Endothelial cell of umbilical vein (primary cell): ENCODE data around the gene WDR72. TPM values are rescaled to one million over a fixed set of nuclear protein-coding genes. Genes with fewer than 3 reads are reported as not detected.

Source experiments
- BruUV-seq: library from RNA; stranded (reverse); fragments of 400-500 nt; replicated peaks from 2 replicates; lab custom pipeline; 2021; lab: Mats Ljungman, UMichigan
- CTCF ChIA-PET: fragments of 300-600, 350-600 bp; sonication (Branson Sonifier 250); formaldehyde crosslinking; loops from one replicate; lab custom pipeline; 2021; ENCODE audit warnings: antibody characterized with exemption, inconsistent platforms; lab: Charles Lee
- POLR2A ChIA-PET: fragments of 300-600, 350-600 bp; sonication (Branson Sonifier 250); formaldehyde crosslinking; loops from one replicate; lab custom pipeline; 2021; ENCODE audit warnings: antibody characterized with exemption, inconsistent platforms; lab: Charles Lee
- DNase-seq: peaks from one replicate; pipeline ENCODE4 v3.0.0-alpha.2; 2011; ENCODE audit warnings: low read depth, low spot score
- FAIRE-seq: peaks from 2 replicates; lab custom pipeline; 2011; peaks lifted over from hg19 to GRCh38; lab: Jason Lieb, UNC
- H2AFZ ChIP-seq: 2 replicates; pipeline ENCODE4 v1.6.0; 2012; ENCODE audit warnings: low read depth, low read length, control low read depth, inconsistent platforms
- H3K27ac ChIP-seq: 2 replicates; pipeline ENCODE4 v1.5.1; 2011; ENCODE audit warnings: low read depth, mild to moderate bottlenecking, control low read depth, low read length, moderate library complexity; ENCODE audit not compliant: insufficient read depth
- H3K27me3 ChIP-seq, 2 experiments: 2 replicates each; pipeline versions ENCODE4 v1.6.0 to v1.6.1; 2011; ENCODE audit warnings: low read length in 2 of 2, mixed read lengths in 1 of 2; ENCODE audit not compliant: control insufficient read depth in 2 of 2, insufficient read depth in 2 of 2
- H3K36me3 ChIP-seq, 2 experiments: 2 replicates in 1 of 2; 3 replicates in 1 of 2; pipeline ENCODE4 v1.5.1; 2011; ENCODE audit warnings: low read length in 2 of 2, mild to moderate bottlenecking in 1 of 2, moderate library complexity in 1 of 2; ENCODE audit not compliant: control insufficient read depth in 2 of 2, insufficient read depth in 2 of 2; ENCODE audit errors: extremely low read depth in 1 of 2
- H3K4me1 ChIP-seq: 3 replicates; pipeline ENCODE4 v1.5.1; 2011; ENCODE audit warnings: mild to moderate bottlenecking, low read length; ENCODE audit not compliant: control insufficient read depth, insufficient read depth; ENCODE audit errors: extremely low read depth
- H3K4me2 ChIP-seq: 2 replicates; pipeline ENCODE4 v1.6.1; 2011; ENCODE audit warnings: low read length, control low read depth, mixed read lengths; ENCODE audit not compliant: insufficient read depth
- H3K4me3 ChIP-seq, 3 experiments: fragments of 200-600 bp in 1 of 3; sonication (generic), shearing (Covaris generic) in 1 of 3; replicated peaks in 1 of 3; 2 replicates each; pipeline ENCODE4 v1.5.1; 2011 to 2016; ENCODE audit warnings: control low read depth in 3 of 3, low read length in 3 of 3, mild to moderate bottlenecking in 2 of 3, inconsistent platforms in 1 of 3, low read depth in 1 of 3, moderate library complexity in 1 of 3; ENCODE audit not compliant: insufficient read depth in 1 of 3
- H3K79me2 ChIP-seq: 2 replicates; pipeline ENCODE4 v1.6.0; 2012; ENCODE audit warnings: low read length, inconsistent platforms; ENCODE audit not compliant: control insufficient read depth, insufficient read depth
- H3K9ac ChIP-seq: replicated peaks from 2 replicates; pipeline ENCODE3; 2011; ENCODE audit warnings: low read length, control low read depth; ENCODE audit not compliant: insufficient read depth; ENCODE audit errors: extremely low read depth
- H3K9me1 ChIP-seq: replicated peaks from 3 replicates; pipeline ENCODE4 v1.6.0; 2011; ENCODE audit warnings: mild to moderate bottlenecking, low read length; ENCODE audit not compliant: control insufficient read depth, insufficient read depth; ENCODE audit errors: extremely low read depth
- H3K9me3 ChIP-seq: replicated peaks from 2 replicates; pipeline ENCODE4 v1.5.1; 2012; ENCODE audit warnings: low read length, inconsistent platforms; ENCODE audit not compliant: control insufficient read depth, insufficient read depth
- H4K20me1 ChIP-seq: replicated peaks from 2 replicates; pipeline ENCODE3; 2011; ENCODE audit warnings: mild to moderate bottlenecking, low read length; ENCODE audit not compliant: control insufficient read depth, insufficient read depth; ENCODE audit errors: extremely low read depth
- CTCF ChIP-seq, 2 donors: IDR thresholded peaks; 1 replicate in 1 of 2; 2 replicates in 1 of 2; pipeline ENCODE4 v1.5.1; 2011; ENCODE audit warnings: low read length in 2 of 2, mild to moderate bottlenecking in 2 of 2, moderate library complexity in 2 of 2, control low read depth in 1 of 2, inconsistent platforms in 1 of 2, low read depth in 1 of 2; ENCODE audit not compliant: insufficient read depth in 1 of 2; ENCODE audit errors: extremely low read depth in 1 of 2
- EZH2 ChIP-seq: IDR thresholded peaks from 2 replicates; pipeline ENCODE4 v1.6.1; 2012; ENCODE audit warnings: borderline replicate concordance, low read depth, mild to moderate bottlenecking, moderate library complexity, low read length, inconsistent platforms; ENCODE audit not compliant: severe bottlenecking
- FOS ChIP-seq: IDR thresholded peaks from 2 replicates; pipeline ENCODE4 v1.6.1; 2011; ENCODE audit warnings: mild to moderate bottlenecking, low read length, moderate library complexity, borderline replicate concordance; ENCODE audit not compliant: insufficient read depth
- GATA2 ChIP-seq: IDR thresholded peaks from 2 replicates; pipeline ENCODE4 v1.7.0; 2011; ENCODE audit warnings: low read depth, mild to moderate bottlenecking, moderate library complexity, mixed read lengths, low read length; ENCODE audit not compliant: insufficient read length, insufficient read depth
- JUN ChIP-seq: IDR thresholded peaks from 2 replicates; pipeline ENCODE4 v1.6.1; 2011; ENCODE audit warnings: borderline replicate concordance, low read depth; ENCODE audit not compliant: insufficient read length, insufficient read depth
- MAX ChIP-seq: IDR thresholded peaks from 2 replicates; pipeline ENCODE4 v1.6.1; 2011; ENCODE audit not compliant: insufficient read depth, insufficient read length
- MYC ChIP-seq: IDR thresholded peaks from one replicate; pipeline ENCODE4 v1.6.1; 2011; ENCODE audit warnings: mild to moderate bottlenecking, low read depth, low read length
- POLR2A ChIP-seq: IDR thresholded peaks from 2 replicates; pipeline ENCODE4 v1.6.1; 2012; ENCODE audit warnings: low read depth, mild to moderate bottlenecking, control low read depth, low read length
- POLR2AphosphoS5 ChIP-seq: IDR thresholded peaks from 2 replicates; pipeline ENCODE4 v1.6.1; 2012; ENCODE audit warnings: low read depth, mild to moderate bottlenecking, control low read depth, low read length, moderate library complexity; ENCODE audit not compliant: insufficient read depth
- dilution Hi-C: fragments of 300-500 bp; cut with MboI; formaldehyde crosslinking; loops from one replicate; pipeline ENCODE4 v1.15.0; 2019; ENCODE audit warnings: low sequenced_read_pairs; ENCODE audit not compliant: extremely low pct_ligation_motif_present
- intact Hi-C: fragments of 100-400 bp; cut with micrococcal nuclease; formaldehyde crosslinking; loops from one replicate; pipeline ENCODE4 v1.10.0; 2022
- polyA plus RNA-seq, 4 experiments: library from polyadenylated mRNA; depleted of rRNA in 3 of 4; stranded (reverse) in 3 of 4; unstranded in 1 of 4; fragments of >200 nt; gene quantifications; 2 replicates each; pipeline versions ENCODE4 v1.2.1 to v1.2.3, GENCODE V29; 2011 to 2012; ENCODE audit warnings: missing spikeins in 1 of 4
- total RNA-seq: library from RNA; stranded (reverse); gene quantifications from 2 replicates; pipeline ENCODE4 v1.2.3, GENCODE V29; 2021

WDR72 gene
- total and polyA plus RNA-seq, 2 donors (not counting 3 experiments of a cell fraction or from before 2014, with no cell fraction given), result not detected

GRCh38 chr15:53522991-53523390 is 236.5 kb downstream of the WDR72 start:
- no peak overlapping the region for H2AFZ ChIP-seq
- intact Hi-C loops (no loop called here), dilution Hi-C loops (no loop called here)
- FAIRE-seq (no peak), DNase-seq (no peak)
- CTCF ChIA-PET, result interaction anchor here (0.6 kb wide), 1 partner anchor 14 kb away, joined by 3 read pairs; no protein-coding TSS in a partner anchor
- H3K4me1 ChIP-seq, result no peaks in the 10 kb centered on the region
- H3K9ac ChIP-seq, result no peak overlapping the region
- H3K9me3 ChIP-seq, result no peaks in the 10 kb centered on the region
- no peaks in the 10 kb centered on the region for H3K79me2 ChIP-seq
- H3K36me3 ChIP-seq, result no peaks in the 10 kb centered on the region
- no peaks in the 10 kb centered on the region for H3K27me3 ChIP-seq
- TF ChIP-seq GATA2 (no peak), MYC (no peak), FOS (no peak), CTCF (IDR thresholded peaks at IDR 0.05; ENCODE audit: extremely low read depth in 1 of 2, insufficient read depth in 1 of 2, low read depth in 1 of 2, low read length in 2 of 2) (no peak), JUN (no peak)
- no TSS peak for BruUV-seq
- no peaks in the 10 kb centered on the region for H3K9me1 ChIP-seq
- H3K4me2 ChIP-seq, result no peak overlapping the region
- no peaks in the 10 kb centered on the region for H4K20me1 ChIP-seq
- no peak overlapping the region for H3K4me3 ChIP-seq
- no peak overlapping the region for H3K27ac ChIP-seq
- POLR2A ChIA-PET, result no interaction called here

GRCh38 chr15:53520996-53521395 is 238.5 kb downstream of the WDR72 start:
- H4K20me1 ChIP-seq, result no peaks in the 10 kb centered on the region
- H3K36me3 ChIP-seq, result no peaks in the 10 kb centered on the region
- POLR2A ChIA-PET, result no interaction called here
- no peak overlapping the region for H3K27ac ChIP-seq
- H3K4me2 ChIP-seq, result no peak overlapping the region
- no peak overlapping the region for H3K4me3 ChIP-seq
- intact Hi-C loops, result no loop called here
- FAIRE-seq (no peak), DNase-seq (no peak)
- no peaks in the 10 kb centered on the region for H3K27me3 ChIP-seq
- no peaks in the 10 kb centered on the region for H3K9me3 ChIP-seq
- CTCF ChIA-PET, result no interaction called here
- no peaks in the 10 kb centered on the region for H3K9me1 ChIP-seq
- H3K9ac ChIP-seq, result no peak overlapping the region
- dilution Hi-C loops, result no loop called here
- H3K79me2 ChIP-seq, result no peaks in the 10 kb centered on the region
- no peaks in the 10 kb centered on the region for H3K4me1 ChIP-seq
- TF ChIP-seq MYC, result no peak
- no peak for TF ChIP-seq POLR2A
- TF ChIP-seq MAX, result no peak
- TF ChIP-seq POLR2AphosphoS5, result no peak
- no peak for TF ChIP-seq JUN
- TF ChIP-seq CTCF (IDR thresholded peaks at IDR 0.05; ENCODE audit: extremely low read depth in 1 of 2, insufficient read depth in 1 of 2, low read depth in 1 of 2, low read length in 2 of 2), result no peak
- no peak for TF ChIP-seq FOS
- TF ChIP-seq GATA2, result no peak
- TF ChIP-seq EZH2, result no peak
- H2AFZ ChIP-seq, result no peak overlapping the region
- BruUV-seq, result no TSS peak
